Measurements from ENCODE around the gene ITSN1.

ITSN1 gene

DNA sequence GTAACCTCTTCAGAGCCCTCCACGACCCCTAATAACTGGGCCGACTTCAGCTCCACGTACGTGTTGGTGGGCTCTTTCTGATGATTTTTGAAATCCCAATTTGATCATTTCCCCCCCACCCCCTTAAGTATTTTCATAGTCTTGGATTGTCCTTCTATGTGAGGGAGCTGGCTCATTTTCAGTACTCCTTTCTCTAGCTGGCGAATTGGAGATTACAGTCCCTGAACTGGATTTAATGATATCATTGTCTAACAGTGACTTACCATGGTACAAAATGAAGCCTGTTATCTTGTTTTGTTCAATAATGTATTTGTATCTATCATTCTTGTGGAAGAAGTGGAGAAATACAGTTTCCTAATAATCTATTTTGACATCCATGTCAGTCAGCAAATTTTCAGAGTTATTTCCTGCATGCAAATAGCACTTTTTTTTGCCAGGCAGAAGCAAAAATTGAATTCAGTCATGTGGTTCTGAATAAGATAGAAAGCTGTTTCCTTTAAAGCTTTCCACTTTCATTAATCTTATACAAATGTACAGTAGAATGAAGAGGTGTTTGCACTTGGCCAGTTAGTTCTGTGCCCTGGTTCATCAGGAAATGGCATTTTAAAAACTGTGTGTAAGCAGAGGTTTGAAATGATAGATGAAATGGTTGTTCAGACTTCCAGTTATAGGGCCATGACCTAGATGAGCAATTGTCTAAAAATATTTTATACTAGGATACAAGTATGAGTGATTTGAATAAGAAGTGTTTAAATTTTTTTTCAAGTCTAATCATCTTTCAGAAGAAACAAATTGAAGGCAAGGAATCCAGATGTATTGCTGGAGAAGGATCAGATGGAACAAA is 169.1 kb downstream of the ITSN1 start:
- no peak for DNase-seq (ENCODE audit: low read depth, low spot score)

DNA sequence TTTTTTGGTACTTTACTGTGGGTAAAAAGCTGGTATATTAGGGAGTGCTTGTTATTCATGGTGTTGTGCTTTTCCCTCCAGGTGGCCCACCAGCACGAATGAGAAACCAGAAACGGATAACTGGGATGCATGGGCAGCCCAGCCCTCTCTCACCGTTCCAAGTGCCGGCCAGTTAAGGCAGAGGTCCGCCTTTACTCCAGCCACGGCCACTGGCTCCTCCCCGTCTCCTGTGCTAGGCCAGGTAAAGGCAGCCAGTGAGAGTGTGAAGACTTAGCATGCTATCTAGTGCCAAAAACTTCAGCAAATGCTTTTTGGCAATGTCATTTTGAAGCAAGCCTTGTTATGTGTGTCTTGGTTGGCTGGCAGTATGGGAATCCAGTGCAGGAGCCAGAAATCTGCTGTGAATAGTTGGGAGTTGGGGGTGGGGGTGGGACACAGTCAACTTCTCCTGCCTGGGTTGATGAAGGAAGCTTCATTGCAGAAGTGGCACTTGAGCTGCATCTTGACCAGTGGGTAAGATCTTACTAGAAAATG is 171.6 kb downstream of the ITSN1 start:
- no peak for DNase-seq (ENCODE audit: low read depth, low spot score)

DNA sequence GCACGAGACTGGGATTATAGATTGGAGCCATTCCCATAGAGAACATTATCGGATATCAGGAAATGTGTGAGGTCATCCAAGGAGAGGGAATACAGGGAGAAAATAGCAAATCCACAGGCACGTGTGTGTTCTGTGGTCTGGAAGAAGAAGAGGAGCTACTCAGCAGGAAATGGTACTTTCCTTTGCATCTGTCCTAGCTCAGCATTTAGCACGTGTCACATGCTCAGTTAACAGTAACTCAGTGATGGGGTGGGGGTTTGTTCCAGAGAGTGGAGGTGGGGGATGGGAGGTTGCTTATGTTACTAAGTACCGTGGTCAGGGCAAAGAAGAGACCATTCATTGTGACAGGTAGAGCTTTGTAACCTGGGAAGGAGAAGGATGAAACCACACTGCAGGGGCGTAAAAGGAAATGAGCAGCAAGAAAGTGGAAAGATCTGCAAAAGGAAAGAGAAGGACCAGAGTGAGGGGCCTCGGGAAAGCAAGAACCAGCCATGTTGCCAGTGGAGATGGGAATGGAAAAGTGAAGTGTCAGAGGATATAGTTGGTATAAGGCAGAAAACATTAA is 172.9 kb downstream of the ITSN1 start:
- no peak for DNase-seq (ENCODE audit: low read depth, low spot score)

DNA sequence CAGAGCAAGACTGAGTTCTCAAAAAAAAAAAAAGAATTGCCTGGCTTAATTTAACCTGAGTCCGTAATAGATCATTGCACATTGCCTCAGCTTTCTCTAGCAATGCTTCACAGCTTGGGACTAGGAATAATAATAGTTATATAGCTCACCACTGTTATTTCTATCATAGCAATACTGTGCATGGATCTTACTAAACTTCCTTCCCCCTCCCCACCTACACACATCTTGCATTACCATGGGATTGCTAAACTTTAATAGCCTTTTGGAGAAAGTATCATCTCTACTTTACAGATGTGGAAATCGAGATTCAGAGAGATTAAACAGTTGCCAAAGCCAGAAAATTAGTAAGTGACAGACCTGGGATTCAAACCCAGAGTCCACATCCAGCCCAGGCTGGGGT is 173.9 kb downstream of the ITSN1 start:
- no peak for DNase-seq (ENCODE audit: low read depth, low spot score)

DNA sequence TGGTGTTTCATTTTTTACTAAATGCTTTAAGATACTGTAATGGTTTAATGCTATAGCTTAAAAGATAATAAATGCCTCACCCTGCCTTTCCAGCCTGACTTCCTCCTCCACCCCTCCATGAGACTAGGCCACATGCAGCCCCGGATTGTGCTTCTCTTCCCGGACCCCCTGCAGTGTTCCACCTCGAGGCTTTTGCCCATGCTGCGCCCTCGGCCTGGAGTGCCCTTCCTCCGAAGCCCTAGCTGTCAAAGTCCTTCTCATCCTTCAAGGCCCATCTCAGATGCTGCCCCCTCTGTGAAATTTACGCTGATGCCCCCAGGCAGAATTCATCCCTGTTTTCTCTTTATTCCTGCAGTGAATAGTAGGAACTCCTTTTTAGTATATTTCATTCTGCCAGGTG is 174.8 kb downstream of the ITSN1 start:
- no peak for DNase-seq (ENCODE audit: low read depth, low spot score)

DNA sequence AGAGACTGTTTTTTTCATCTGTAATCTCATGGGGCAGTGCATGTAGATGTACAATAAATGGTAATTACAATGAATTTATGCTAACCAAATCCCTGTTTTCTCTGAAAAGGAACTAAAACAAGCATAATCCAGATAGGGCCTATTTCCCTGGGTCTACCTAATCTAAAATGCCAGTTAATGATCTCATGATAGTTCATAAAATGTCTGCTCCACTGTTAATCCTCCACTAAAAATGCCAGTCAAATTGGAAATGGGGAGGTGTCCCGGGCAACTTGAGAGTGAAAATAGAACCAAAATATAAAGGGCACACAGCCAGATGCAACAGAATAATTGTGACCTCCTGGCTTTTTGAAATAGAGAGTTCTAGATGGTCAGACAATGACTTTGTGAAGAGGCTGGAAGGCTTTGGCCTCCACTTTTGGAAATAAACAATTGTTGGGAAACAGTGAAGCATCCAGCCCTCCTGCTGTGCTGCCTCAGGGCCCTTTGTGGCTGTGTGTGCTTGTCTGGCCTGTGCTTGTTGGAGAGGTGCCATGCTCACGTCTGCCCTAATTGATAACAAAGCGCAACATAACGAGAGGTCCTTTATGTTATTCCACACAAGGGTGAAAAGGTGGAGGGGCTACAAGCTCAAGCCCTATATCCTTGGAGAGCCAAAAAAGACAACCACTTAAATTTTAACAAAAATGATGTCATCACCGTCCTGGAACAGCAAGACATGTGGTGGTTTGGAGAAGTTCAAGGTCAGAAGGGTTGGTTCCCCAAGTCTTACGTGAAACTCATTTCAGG is 175.6 kb downstream of the ITSN1 start:
- DNase-seq (ENCODE audit: low read depth, low spot score) = no peak

DNA sequence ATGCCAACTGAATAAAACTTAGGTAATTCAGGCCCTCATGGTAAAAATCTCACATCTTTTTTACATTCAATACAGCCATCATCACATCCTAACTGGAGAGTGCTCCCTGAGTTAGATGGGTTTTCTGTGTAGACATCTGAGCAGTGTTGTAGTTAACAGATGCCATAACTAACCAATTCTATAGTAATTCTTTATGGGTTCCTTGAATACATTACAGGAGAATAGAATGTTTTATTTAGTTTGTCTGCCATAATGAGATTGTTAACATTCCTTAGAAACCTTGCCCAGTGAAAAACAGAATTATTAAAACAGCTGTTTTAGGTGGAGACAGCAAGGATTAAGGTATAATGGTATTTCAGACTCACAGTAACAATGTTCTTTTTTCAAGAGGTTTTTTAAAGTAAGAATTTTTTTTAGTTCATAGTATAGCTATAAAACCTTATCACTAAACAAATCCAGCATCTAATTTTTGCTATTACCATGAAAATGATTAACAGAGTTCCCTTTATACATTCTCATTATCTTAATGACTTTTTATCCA is 178.0 kb downstream of the ITSN1 start:
- DNase-seq (ENCODE audit: low read depth, low spot score) = no peak

DNA sequence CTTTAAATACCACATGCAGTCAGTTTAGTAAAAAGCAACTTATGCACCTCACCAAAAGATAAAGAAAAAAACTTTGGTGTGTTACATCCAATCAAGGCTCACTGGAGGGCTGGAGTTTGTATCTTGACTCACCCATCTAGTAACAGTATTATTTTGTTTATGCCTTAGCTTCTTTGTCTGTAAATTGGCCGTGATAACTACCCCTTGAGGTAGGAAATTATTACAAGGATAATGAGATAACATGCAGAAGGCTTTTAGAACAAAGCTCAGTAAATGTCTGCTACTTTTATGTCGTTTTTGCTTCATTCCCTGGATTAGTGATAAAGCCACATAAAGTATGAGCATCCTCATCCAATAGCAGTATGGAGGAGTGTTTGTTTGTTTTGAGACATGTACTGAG is 178.5 kb downstream of the ITSN1 start:
- no peak for DNase-seq (ENCODE audit: low read depth, low spot score)

DNA sequence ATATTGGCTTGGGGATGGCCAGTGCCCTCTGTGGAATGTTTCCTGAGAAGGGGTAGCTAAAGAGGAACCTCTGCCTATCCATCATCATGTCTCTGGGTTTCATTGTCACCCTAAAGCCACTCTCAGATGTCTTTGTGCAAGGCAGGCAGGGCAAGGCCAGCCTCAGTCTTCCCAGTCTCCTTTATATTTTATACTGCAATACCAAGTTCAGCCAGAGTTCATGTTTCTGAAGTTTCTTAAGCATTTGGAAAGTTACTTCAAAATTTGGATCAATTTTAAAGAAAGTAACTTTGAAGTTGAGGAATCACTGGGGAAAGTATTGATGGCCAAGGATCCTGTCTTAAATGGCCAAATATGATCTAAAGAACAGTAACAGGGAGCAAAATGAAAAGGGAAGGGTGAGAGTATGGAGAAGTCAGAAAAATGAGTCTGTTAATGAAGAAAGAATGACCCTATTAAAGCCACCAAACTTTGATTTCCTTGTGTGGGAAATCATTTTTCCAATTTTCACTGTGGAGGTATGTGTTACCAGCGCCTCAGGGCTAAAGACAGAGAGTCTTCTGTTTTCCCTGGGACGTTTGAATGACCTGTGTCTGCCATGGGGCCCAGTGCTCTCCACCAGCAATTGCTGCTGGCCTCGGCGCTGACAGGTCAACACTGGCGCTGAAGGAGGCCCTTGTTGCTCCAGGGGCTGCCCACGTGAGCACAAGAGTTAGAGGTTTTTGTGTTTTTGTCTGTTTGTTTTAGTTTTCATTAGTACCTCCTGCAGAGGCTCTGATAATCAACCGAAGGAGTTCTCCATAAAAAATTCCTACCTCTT is 179.4 kb downstream of the ITSN1 start:
- DNase-seq (ENCODE audit: low read depth, low spot score) = no peak

DNA sequence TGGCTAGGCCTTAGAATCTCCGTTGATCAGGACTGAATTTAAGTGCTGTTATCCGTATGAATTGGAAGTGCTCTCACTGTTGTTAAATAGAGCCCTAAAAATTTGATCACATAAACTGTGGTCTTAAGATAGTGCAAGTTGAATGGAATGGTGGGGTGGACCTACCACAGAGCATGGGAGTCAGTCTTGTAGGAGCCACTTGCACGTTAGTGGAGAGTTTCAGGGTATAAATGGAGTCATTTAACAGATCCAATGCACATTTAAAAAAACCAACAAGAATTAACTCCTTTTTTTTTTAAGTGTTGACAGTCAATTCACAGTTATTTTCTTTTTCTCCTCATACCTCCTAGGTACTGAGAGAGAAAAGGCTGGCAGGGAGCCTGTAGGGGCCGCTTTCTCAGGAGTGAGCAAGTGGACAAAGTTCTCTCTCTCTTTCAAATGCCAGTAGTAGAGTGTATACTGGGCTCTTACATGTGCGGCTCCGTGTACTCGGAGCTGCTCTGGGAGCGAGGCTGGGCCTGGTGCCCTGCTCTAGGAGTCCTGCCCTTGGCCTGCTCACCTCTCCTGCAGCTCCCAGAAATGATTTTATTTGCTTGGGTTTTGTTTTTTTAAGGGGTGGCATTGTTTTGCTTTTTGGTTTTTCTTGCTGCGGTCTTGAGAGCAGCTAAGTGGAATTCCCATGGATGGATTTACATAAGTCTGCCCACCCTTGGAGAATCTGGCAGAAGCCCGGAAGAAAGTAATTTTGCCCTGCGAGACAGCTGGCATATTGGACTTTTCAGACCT is 182.0 kb downstream of the ITSN1 start:
- DNase-seq (ENCODE audit: low read depth, low spot score) = no peak

DNA sequence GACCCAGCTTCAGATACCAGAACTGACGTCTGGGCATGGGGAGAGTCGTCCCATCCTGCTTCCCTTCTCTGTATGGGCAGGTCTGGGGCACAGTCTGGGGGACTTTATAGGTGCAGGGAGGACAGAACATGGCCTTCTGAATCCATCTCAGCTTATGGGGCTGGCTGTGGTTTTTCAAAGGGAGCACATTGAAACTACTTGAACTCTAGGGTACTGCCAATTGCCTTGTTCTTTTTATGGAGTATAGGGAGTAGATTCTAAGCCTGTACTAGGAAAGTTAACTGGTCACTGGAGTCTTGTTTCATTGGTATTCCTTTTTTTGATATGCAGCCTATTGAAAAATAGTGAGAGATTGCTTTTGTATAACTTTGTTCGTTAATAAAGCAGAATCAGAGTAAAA is 183.1 kb downstream of the ITSN1 start:
- DNase-seq (ENCODE audit: low read depth, low spot score) = no peak

DNA sequence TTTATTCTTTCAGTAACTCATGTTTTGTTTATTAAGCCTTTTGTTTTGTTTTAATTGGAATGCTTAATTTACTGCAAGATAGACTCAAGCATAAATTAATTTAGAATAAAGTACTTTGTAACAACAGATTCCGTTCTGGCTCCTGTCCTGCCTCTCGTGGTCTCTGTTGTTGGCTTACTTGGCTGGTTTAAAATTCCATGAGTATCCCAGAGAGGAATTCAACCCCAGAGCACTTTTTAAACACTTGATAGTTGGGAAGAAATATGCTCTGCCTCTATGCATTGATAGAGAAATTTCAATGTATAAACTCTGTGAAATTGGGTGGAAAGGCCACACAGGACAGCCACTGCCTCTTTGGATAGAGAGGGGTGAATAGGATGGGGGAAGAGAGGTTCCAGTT is 183.6 kb downstream of the ITSN1 start:
- DNase-seq (ENCODE audit: low read depth, low spot score) = no peak

DNA sequence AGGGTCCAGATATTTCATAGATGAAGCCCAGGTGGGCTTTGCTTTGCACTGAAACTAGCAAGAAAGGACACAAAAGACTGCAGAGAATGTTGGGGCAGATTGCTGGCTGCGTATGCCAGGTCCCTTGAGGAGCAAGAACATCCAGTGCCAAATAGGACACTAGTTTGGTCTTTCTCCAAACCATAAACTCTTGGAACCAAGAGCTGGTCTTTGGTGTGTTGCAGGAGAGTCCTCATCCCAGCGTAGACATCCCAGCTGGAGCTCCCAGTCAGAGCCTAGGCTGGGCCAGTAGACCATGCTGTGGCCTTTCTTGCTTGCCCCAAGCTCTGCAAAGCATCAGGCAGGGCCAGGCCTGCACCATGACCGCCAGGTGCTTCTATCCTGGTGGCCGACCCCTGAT is 185.8 kb downstream of the ITSN1 start:
- DNase-seq (ENCODE audit: low read depth, low spot score) = no peak

DNA sequence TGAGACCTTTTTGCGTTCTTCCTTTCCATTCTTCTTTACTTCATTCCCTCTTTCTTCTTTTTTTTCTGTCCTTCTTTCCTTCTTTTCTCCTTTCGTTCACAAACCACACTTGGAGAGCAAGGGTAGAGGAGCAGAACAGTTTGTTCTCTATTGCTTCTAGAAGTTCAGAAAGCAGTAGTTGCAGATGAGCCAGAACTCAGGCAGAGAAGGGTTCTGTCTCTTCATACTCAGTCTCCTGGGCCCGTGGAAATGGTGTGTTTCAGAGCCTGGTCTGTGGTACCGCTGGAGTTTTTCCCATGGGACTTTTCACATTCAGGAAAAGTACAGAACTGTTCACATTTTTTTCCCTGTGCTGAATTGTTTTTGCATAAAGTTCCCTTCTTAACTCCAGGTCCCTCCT is 186.3 kb downstream of the ITSN1 start:
- no peak for DNase-seq (ENCODE audit: low read depth, low spot score)

DNA sequence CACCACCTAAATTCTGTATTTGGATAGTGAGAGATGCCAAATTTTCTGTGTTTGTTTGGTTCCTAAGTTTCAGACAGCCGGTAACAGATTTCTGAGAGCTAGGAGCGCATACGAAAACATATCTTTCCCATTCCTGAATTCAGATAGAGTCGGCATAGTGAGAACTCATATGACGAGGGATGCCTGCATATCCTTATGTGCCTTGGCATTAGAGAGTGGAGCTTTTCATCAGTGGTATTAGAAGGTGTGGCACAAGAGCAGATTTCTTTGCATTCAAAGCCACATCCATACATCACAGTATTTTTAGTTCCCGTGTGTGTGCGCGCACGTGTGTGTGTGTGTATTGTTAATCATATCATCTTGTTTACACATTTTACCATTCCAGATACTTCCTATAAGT is 187.5 kb downstream of the ITSN1 start:
- no peak for DNase-seq (ENCODE audit: low read depth, low spot score)

DNA sequence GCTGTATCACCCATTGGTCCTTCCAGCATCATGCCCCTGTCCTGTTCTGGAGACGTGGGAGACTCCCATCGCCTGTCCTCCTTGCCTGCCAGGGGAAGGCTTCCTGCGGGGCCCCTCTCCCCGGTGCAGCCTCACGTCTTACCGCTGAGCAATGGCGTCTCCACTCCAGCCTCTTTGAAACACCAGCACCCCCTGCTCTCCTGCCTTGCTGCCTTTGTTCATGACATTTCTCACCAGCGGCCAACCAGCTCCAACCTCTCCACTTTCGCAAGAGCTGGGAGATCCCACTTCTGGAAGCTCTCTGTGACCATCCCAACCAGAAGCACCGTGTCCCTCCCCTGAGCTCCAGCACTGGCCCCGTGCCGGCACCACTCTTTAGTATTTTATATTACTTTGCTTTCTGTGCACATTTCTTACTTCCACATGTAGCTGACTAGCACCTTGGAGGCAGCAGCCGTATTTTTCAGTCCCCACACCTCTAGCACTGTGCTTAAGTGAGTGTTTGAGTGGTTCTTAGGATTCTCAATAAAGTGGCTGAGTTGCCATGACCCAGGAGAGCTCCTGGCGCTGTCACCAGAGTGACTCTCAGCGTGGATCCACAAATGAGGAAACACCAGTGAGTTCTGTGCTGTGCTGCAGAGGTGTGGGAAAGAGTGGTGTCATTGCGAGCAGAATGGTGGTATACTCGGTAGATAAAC is 189.8 kb downstream of the ITSN1 start:
- DNase-seq (ENCODE audit: low read depth, low spot score) = no peak

DNA sequence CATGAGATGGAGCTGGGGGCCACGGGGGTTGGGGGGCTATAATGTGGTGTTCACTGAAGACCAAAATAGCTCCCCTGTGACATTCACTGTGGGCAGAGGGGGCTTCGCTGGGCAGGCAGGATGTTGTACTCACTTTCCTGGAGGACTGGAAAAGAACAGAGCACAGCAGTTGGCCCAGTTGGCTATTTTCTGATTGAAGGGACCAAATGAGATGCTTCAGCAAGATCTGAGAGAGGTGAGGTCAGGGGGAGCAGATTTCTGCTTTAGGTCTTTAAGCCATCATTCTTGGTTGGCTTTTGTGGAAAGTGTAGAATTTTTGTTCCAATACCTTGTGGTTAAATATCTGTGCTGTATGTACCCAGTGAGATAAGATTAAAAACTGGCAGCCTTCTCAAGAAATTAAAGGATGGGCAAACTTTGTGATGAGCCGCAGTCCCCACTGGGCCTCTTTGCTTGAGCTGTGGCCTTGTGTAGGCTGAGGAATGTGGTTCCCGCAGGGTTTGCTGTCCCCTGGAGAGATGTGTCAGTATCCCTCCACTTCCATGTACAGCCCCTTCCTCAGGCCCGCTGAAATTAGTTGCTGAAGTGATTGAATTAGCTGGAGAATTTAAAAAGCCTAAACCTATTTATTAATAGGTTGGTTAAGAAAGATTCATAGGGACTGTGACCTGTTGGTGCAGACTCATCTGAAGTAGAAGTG is 192.7 kb downstream of the ITSN1 start:
- DNase-seq (ENCODE audit: low read depth, low spot score) = no peak

DNA sequence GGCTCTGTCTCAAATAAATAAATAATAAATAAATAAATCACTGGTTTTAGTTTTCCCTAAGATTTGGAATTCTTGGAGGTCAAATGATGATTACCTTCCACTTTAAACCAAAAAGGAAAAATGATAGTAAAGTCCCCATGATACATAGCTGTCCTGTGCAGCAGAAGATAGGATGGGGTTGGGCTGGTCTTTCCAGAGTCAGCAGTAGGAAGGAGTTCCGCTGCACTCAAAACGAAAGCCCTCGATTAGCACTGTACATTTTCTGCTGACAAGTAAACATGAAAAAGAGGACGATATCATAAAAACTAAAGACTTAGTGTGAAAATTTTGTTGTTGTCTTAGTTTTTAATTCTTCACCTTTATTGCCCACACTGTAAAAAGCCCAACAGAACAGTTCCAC is 193.6 kb downstream of the ITSN1 start:
- DNase-seq (ENCODE audit: low read depth, low spot score) = no peak

DNA sequence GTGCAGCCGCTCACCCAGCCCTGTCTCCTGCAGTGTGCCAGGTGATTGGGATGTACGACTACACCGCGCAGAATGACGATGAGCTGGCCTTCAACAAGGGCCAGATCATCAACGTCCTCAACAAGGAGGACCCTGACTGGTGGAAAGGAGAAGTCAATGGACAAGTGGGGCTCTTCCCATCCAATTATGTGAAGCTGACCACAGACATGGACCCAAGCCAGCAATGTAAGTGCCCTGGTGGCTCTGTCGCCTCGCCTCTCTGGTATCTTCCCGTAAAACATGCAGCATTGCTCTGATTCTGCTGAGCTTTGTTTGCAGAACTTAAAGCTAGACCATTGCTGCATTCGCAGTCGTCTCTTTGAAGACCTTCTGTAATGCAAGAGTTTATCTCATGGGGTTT is 194.1 kb downstream of the ITSN1 start:
- no peak for DNase-seq (ENCODE audit: low read depth, low spot score)
